RWPE2 (cell line): ENCODE data around the gene ALDH4A1.
"Not testable (repeated sequence)": the region's sequence is repeated elsewhere in the genome, so short reads cannot be mapped to it uniquely, and the experiment has no call there.

Source experiments
- ATAC-seq: fragments of 200-7000 bp; cut with Tn5 transposase; 3 replicates; pipeline ENCODE4 v1.9.1; 2021; ENCODE audit warnings: low read depth
- DNase-seq: peaks from one replicate; pipeline ENCODE4 v3.0.0-alpha.2; 2020; ENCODE audit warnings: low spot score
- H3K27ac ChIP-seq: fragments of 450-650 bp; 2 replicates; pipeline ENCODE4 v1.5.1; 2017; ENCODE audit warnings: mild to moderate bottlenecking; ENCODE audit not compliant: poor library complexity, severe bottlenecking
- H3K27me3 ChIP-seq: fragments of 250-450 bp; sonication (Bioruptor Pico); 2 replicates; pipeline ENCODE4 v1.5.1; 2021; ENCODE audit warnings: mild to moderate bottlenecking, moderate library complexity; ENCODE audit not compliant: insufficient read depth, poor library complexity, severe bottlenecking
- H3K36me3 ChIP-seq: fragments of 250-450 bp; sonication (Bioruptor Pico); 2 replicates; pipeline ENCODE4 v1.5.1; 2020; ENCODE audit warnings: low read depth, mild to moderate bottlenecking, moderate library complexity
- H3K4me1 ChIP-seq: fragments of 250-450 bp; sonication (Bioruptor Pico); 2 replicates; pipeline ENCODE4 v1.5.1; 2021; ENCODE audit warnings: mild to moderate bottlenecking, moderate library complexity; ENCODE audit not compliant: insufficient read depth, poor library complexity, severe bottlenecking
- H3K4me3 ChIP-seq: fragments of 250-450 bp; sonication (Bioruptor Pico); 2 replicates; pipeline ENCODE4 v1.5.1; 2021; ENCODE audit warnings: mild to moderate bottlenecking, moderate library complexity; ENCODE audit not compliant: severe bottlenecking
- H3K9me3 ChIP-seq: fragments of 250-450 bp; sonication (Bioruptor Pico); 2 replicates; pipeline ENCODE4 v1.5.1; 2021; ENCODE audit warnings: mild to moderate bottlenecking, moderate library complexity; ENCODE audit not compliant: severe bottlenecking
- CTCF ChIP-seq: fragments of 450-650 bp; IDR thresholded peaks from one replicate; pipeline ENCODE4 v1.5.1; 2017; ENCODE audit warnings: mild to moderate bottlenecking, moderate library complexity; ENCODE audit not compliant: poor library complexity, severe bottlenecking

ALDH4A1 gene

GRCh38 chr1:18874036-18874435, 28.3 kb downstream of the ALDH4A1 start:
- H3K27ac ChIP-seq, result no peak overlapping the region
- no peak for TF ChIP-seq CTCF
- ATAC-seq (no peak), DNase-seq (no peak)
- no peaks in the 10 kb centered on the region for H3K9me3 ChIP-seq
- H3K4me3 ChIP-seq, result no peak overlapping the region
- no peaks in the 10 kb centered on the region for H3K4me1 ChIP-seq
- no peaks in the 10 kb centered on the region for H3K27me3 ChIP-seq
- H3K36me3 ChIP-seq, result no peaks in the 10 kb centered on the region

GRCh38 chr1:18872071-18872611, 30.2 kb downstream of the ALDH4A1 start:
- TF ChIP-seq CTCF, result no peak
- DNase-seq, result no peak
- H3K36me3 ChIP-seq, result no peaks in the 10 kb centered on the region
- no peak overlapping the region for H3K4me3 ChIP-seq
- no peaks in the 10 kb centered on the region for H3K9me3 ChIP-seq
- no peaks in the 10 kb centered on the region for H3K4me1 ChIP-seq
- no peak overlapping the region for H3K27ac ChIP-seq
- ATAC-seq, result no peak
- no peaks in the 10 kb centered on the region for H3K27me3 ChIP-seq

GRCh38 chr1:18871401-18872070, 30.8 kb downstream of the ALDH4A1 start:
- Histone ChIP-seq H3K36me3 (no peaks in the 10 kb centered on the region), H3K9me3 (no peaks in the 10 kb centered on the region), H3K27ac (no peak overlapping the region), H3K27me3 (no peaks in the 10 kb centered on the region), H3K4me1 (no peaks in the 10 kb centered on the region), H3K4me3 (no peak overlapping the region)
- no peak for DNase-seq
- no peak for TF ChIP-seq CTCF
- ATAC-seq, result no peak

- ATAC-seq, result no peak
These were observed 31.4 kb downstream of the ALDH4A1 start for GRCh38 chr1:18870957-18871356.

GRCh38 chr1:18870595-18870865, 31.8 kb downstream of the ALDH4A1 start:
- H3K36me3 ChIP-seq, H3K27ac ChIP-seq, H3K27me3 ChIP-seq, ATAC-seq, H3K4me3 ChIP-seq, H3K4me1 ChIP-seq, DNase-seq, H3K9me3 ChIP-seq: not testable (repeated sequence)

More at GRCh38 chr1:18870957-18871356, 31.4 kb downstream of the ALDH4A1 start:
- no peak for DNase-seq
- no peak overlapping the region for H3K27ac ChIP-seq
- no peak overlapping the region for H3K4me3 ChIP-seq
- no peaks in the 10 kb centered on the region for H3K4me1 ChIP-seq
- no peaks in the 10 kb centered on the region for H3K27me3 ChIP-seq
- H3K9me3 ChIP-seq, result no peaks in the 10 kb centered on the region
- H3K36me3 ChIP-seq, result no peaks in the 10 kb centered on the region
- TF ChIP-seq CTCF, result no peak
